Fibroblast of the aortic adventitia (primary cell): ENCODE results near the gene SYTL2. TPM values are rescaled to one million over a fixed set of nuclear protein-coding genes. Genes with fewer than 3 reads are reported as not detected.
A peak's percentile ranks its signal among the peaks of the same experiment; 100 is the strongest.

ENCODE experiments used
- DNase-seq: peaks from one replicate; pipeline ENCODE4 v3.0.0-alpha.2; 2010; ENCODE audit warnings: low read depth
- H3K4me3 ChIP-seq: 2 replicates; pipeline ENCODE4 v1.5.1; 2011; ENCODE audit warnings: low read depth, mild to moderate bottlenecking, control low read depth, low read length, moderate library complexity
- CTCF ChIP-seq: IDR thresholded peaks from 2 replicates; pipeline ENCODE4 v1.5.1; 2011; ENCODE audit warnings: mild to moderate bottlenecking, low read length, control low read depth, inconsistent platforms; ENCODE audit not compliant: insufficient read depth
- total RNA-seq: library from RNA; depleted of rRNA; stranded (reverse); fragments of >200 nt; gene quantifications from 2 replicates; pipeline ENCODE4 v1.2.3, GENCODE V29; 2012; ENCODE audit warnings: low replicate concordance

SYTL2 gene
- total RNA-seq, 1 donor = 5.2 TPM

GRCh38 chr11:85826116-85826855 is 15.3 kb upstream of the SYTL2 start:
- H3K4me3 ChIP-seq = no peak overlapping the region
- DNase-seq = peak; percentile 32
- peak; percentile 67 for TF ChIP-seq CTCF

GRCh38 chr11:85825616-85826015 is 14.7 kb upstream of the SYTL2 start:
- H3K4me3 ChIP-seq = no peak overlapping the region
- TF ChIP-seq CTCF = no peak
- peak; percentile 38 for DNase-seq

- H3K4me3 ChIP-seq = no peak overlapping the region
- TF ChIP-seq CTCF = no peak
- no peak for DNase-seq
These were observed 12.9 kb upstream of the SYTL2 start for GRCh38 chr11:85823816-85824215.

GRCh38 chr11:85822814-85823213 is 11.9 kb upstream of the SYTL2 start:
- DNase-seq = peak; percentile 42
- TF ChIP-seq CTCF = no peak
- no peak overlapping the region for H3K4me3 ChIP-seq

- DNase-seq = peak; percentile 41
These were observed 10.7 kb upstream of the SYTL2 start for GRCh38 chr11:85821636-85822035.

GRCh38 chr11:85819441-85819840 is 8.5 kb upstream of the SYTL2 start:
- TF ChIP-seq CTCF = no peak
- no peak for DNase-seq
- H3K4me3 ChIP-seq = no peak overlapping the region

More at GRCh38 chr11:85821636-85822035, 10.7 kb upstream of the SYTL2 start:
- no peak for TF ChIP-seq CTCF
- H3K4me3 ChIP-seq = no peak overlapping the region
